ENCODE results near the gene RAB40C.

The RAB40C gene

GRCh38 chr16:559411-560203 is 30.3 kb upstream of the RAB40C start:
- DNase-seq, result no peak

- DNase-seq, result no peak
Observed at GRCh38 chr16:560204-560700, 29.6 kb upstream of the RAB40C start, which contains the start of gene PRR35. Gene PRR35, plus strand, starts transcription at chr16:560394. Its CDS starts 2,901 bp downstream, at chr16:563295.

GRCh38 chr16:560701-561412 is 29.0 kb upstream of the RAB40C start:
- DNase-seq, result no peak

GRCh38 chr16:561413-561794 is 28.5 kb upstream of the RAB40C start:
- DNase-seq, result no peak

- no peak for DNase-seq
Observed at GRCh38 chr16:561957-562938, 27.6 kb upstream of the RAB40C start.

- DNase-seq, result no peak
Observed at GRCh38 chr16:563072-563644, 26.7 kb upstream of the RAB40C start.

- no peak for DNase-seq
Observed at GRCh38 chr16:564690-565418, 25.0 kb upstream of the RAB40C start.

- no peak for DNase-seq
Observed at GRCh38 chr16:565419-566330, 24.2 kb upstream of the RAB40C start.

- peak; percentile 40 for DNase-seq
Observed at GRCh38 chr16:566475-567372, 23.1 kb upstream of the RAB40C start, which contains the start of gene NHLRC4. Gene NHLRC4, plus strand, starts transcription at chr16:567005. Its CDS starts 1,043 bp downstream, at chr16:568048.

- no peak for DNase-seq
Observed at GRCh38 chr16:567373-568256, 22.3 kb upstream of the RAB40C start.

GRCh38 chr16:568401-569258 is 21.2 kb upstream of the RAB40C start:
- DNase-seq, result no peak

GRCh38 chr16:569445-570254 is 20.2 kb upstream of the RAB40C start, which contains the start of gene PIGQ:
Gene PIGQ, plus strand, starts transcription at chr16:569968. Its CDS starts 4,107 bp downstream, at chr16:574075.
- peak; percentile 49 for DNase-seq

GRCh38 chr16:572865-573650 is 16.8 kb upstream of the RAB40C start:
- no peak for DNase-seq

- no peak for DNase-seq
Observed at GRCh38 chr16:574021-574760, 15.7 kb upstream of the RAB40C start.
